ENCODE data around the gene PRKRIP1.
A peak's percentile ranks its signal among the peaks of the same experiment; 100 is the strongest.

PRKRIP1 gene

DNA sequence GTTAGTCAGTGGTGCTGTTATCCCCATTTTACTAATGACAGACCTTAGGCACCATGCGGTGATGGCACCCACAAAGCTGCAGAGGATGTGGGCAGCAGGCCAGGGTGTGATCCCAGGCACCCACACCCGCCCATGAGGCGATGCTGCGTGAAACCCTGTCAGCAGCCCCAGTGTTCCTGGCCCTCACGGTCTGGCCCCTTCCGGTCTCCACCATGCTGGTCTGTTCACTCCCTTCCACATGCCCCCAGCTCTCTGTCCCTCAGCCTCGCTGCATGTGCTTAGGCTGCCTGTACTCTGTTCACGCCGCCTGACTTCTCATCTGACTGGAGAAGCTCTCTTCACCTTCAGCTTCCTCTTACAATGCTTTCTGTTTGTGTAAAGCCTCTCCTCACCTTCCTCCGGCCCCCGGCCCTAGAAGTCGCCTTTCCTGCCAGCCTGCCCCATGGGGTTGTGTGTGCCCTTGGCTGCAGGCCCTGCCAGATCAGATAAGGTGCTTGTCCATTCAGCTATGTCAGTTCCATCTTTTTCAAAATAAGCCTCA, 19.6 kb downstream of the PRKRIP1 start:
- ChIA-PET POLR2A (interaction anchor here (0.9 to 1.4 kb wide), 3 partner anchors 9 to 52 kb away, joined by 3 to 6 read pairs (median 3); no protein-coding TSS in a partner anchor), CTCF (interaction anchor here (1.2 to 4.5 kb wide), 4 partner anchors 10 to 35 kb away, joined by 3 to 34 read pairs (median 11); no protein-coding TSS in a partner anchor)
- DNase-seq (ENCODE audit: extremely low spot score) = peak; percentile 63
- TF ChIP-seq, protein P1, sequence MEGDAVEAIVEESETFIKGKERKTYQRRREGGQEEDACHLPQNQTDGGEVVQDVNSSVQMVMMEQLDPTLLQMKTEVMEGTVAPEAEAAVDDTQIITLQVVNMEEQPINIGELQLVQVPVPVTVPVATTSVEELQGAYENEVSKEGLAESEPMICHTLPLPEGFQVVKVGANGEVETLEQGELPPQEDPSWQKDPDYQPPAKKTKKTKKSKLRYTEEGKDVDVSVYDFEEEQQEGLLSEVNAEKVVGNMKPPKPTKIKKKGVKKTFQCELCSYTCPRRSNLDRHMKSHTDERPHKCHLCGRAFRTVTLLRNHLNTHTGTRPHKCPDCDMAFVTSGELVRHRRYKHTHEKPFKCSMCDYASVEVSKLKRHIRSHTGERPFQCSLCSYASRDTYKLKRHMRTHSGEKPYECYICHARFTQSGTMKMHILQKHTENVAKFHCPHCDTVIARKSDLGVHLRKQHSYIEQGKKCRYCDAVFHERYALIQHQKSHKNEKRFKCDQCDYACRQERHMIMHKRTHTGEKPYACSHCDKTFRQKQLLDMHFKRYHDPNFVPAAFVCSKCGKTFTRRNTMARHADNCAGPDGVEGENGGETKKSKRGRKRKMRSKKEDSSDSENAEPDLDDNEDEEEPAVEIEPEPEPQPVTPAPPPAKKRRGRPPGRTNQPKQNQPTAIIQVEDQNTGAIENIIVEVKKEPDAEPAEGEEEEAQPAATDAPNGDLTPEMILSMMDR (IDR thresholded peaks at IDR 0.05; ENCODE audit: control extremely low read depth, extremely low read depth, low read depth, missing control alignments) = no peak

DNA sequence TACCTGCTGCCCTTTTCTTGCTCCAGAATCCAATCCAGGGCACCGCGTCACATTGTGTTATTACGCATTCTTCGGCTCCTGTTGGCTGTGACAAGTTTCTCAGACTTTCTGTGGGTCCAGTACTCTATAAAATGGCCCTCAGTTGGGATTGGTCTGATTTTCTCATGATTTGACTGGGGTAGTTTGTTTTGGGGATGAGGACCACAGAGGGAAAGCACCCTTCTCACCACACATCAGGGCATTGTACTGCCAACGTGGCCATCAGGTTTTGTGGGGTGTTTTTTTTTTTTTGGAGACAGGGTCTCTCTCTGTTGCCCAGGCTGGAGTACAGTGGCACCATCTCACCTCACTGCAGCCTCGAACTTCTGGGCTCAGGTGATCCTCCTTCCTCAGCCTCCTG, 20.2 kb downstream of the PRKRIP1 start:
- CTCF ChIA-PET = interaction anchor here (1.2 to 4.5 kb wide), 4 partner anchors 9 to 34 kb away, joined by 3 to 34 read pairs (median 11); no protein-coding TSS in a partner anchor
- POLR2A ChIA-PET = interaction anchor here (0.9 to 1.4 kb wide), 3 partner anchors 9 to 51 kb away, joined by 3 to 6 read pairs (median 3); no protein-coding TSS in a partner anchor
- no peak for DNase-seq (ENCODE audit: extremely low spot score)
- TF ChIP-seq, protein P1 (IDR thresholded peaks at IDR 0.05; ENCODE audit: control extremely low read depth, extremely low read depth, low read depth, missing control alignments) = no peak

DNA sequence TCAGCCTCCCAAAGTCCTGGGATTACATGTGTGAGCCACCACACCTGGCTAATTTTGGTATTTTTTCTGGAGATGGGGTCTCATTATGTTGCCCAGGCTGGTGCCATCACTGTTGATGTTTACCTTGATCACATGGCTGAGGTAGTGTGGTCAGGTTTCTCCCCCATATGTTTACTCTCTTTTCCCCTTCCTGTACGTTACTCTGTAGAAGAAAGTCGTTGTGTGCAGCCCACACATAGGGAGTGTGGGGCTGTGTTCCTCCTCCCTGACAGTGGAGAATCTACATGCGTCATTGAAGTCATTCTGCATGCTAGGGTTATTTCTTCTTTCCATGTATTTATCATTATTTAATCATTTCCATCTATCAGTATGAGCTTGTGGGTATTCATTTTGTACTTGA, 20.9 kb downstream of the PRKRIP1 start:
- POLR2A ChIA-PET = no interaction called here
- CTCF ChIA-PET = interaction anchor here (0.9 to 4.5 kb wide), 5 partner anchors 8 to 32 kb away, joined by 3 to 34 read pairs (median 11); no protein-coding TSS in a partner anchor
- TF ChIP-seq, protein P1 (IDR thresholded peaks at IDR 0.05; ENCODE audit: control extremely low read depth, extremely low read depth, low read depth, missing control alignments) = no peak
- no peak for DNase-seq (ENCODE audit: extremely low spot score)

DNA sequence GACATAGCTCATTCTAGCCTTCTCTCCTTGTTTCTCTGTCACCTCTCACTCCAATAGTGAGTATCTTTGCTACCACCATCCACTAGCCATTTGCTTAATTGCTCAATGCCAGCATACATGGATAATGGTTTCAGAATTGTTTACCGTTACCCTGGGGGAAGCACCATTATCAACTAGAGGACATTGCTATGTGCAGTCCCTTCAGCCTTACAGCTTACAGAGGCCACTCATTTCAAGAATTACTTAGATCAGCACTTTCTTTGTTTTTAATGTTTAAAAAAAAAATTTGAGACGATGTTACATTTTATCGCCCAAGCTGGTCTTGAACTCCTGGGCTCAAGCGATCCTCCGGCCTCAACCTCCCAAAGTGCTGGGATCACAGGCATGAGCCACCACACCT, 22.4 kb downstream of the PRKRIP1 start:
- no peak for DNase-seq (ENCODE audit: extremely low spot score)
- ChIA-PET POLR2A (no interaction called here), CTCF (interaction anchor here (0.9 to 4.5 kb wide), 6 partner anchors 10 to 49 kb away, joined by 3 to 34 read pairs (median 3); no protein-coding TSS in a partner anchor)
- TF ChIP-seq, protein P1 (IDR thresholded peaks at IDR 0.05; ENCODE audit: control extremely low read depth, extremely low read depth, low read depth, missing control alignments) = no peak

DNA sequence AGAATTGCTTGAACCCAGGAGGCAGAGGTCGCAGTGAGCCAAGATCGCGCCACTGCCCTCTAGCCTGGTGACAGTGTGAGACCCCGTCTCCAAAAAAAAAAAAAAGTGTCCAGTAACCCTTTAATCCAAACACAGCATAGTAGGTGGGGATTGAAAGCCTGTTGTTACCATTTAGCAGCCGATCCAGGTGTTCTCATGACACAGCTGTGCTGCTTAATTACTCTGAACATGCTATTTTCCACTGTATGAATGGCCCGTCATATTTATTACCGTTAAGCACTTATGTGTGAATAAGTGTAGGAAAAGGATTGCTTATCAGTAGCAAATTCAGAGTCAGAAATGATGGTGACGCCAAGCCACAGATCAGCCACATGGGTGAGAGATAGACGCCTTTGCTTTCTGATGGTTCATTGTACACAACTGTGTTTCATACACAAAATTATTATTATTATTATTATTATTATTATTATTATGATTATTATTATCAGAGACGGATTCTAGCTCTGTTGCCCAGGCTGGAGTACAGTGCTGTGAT, 25.6 kb downstream of the PRKRIP1 start:
- TF ChIP-seq, protein P1 (IDR thresholded peaks at IDR 0.05; ENCODE audit: control extremely low read depth, extremely low read depth, low read depth, missing control alignments) = no peak
- POLR2A ChIA-PET = no interaction called here
- CTCF ChIA-PET = interaction anchor here (1.2 to 1.8 kb wide), 2 partner anchors 9 to 14 kb away, joined by 4 to 8 read pairs; no protein-coding TSS in a partner anchor
- no peak for DNase-seq (ENCODE audit: extremely low spot score)

DNA sequence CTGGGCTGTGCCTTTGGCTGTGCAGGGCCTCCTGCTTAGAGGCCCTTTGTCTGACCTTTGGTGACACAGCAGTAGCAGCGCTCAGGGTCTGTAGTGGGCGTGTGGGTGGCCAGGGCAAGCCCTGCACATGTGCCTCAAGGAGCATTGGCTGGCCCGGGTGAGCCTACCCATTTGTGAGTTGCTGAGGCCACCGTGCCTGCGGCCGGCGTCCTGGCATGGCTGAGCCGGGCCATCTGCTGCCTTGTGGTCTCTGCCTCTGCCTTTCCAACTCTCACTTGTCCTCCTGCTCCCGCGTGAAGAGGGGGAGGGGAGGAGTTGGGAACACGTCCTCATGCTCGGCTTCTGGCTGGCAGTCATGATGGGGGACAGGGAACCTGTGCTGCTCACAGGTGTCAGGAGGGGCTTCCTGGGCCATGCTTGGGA, 28.0 kb downstream of the PRKRIP1 start:
- TF ChIP-seq, protein P1 (IDR thresholded peaks at IDR 0.05; ENCODE audit: control extremely low read depth, extremely low read depth, low read depth, missing control alignments) = no peak
- CTCF ChIA-PET = interaction anchor here (0.9 to 3.7 kb wide), 7 partner anchors 9 to 43 kb away, joined by 3 to 19 read pairs (median 7); partner anchors contain the start of genes ALKBH4 and LRWD1
- DNase-seq (ENCODE audit: extremely low spot score) = peak; percentile 25
- POLR2A ChIA-PET = interaction anchor here (1.8 kb wide), 1 partner anchor 9 kb away, joined by 6 read pairs; no protein-coding TSS in a partner anchor

Data from GM10248 (cell line).